HFF-Myc (cell line): ENCODE measurements around the gene UGT1A8.
A peak's percentile ranks its signal among the peaks of the same experiment; 100 is the strongest.

Experiments
- DNase-seq: peaks from one replicate; pipeline ENCODE4 v3.0.0-alpha.2; 2011; ENCODE audit warnings: low read depth; ENCODE audit errors: extremely low read depth
- H3K4me3 ChIP-seq: replicated peaks from 2 replicates; pipeline ENCODE4 v1.5.1; 2011; ENCODE audit warnings: low read depth, mild to moderate bottlenecking, control low read depth, low read length
- TF ChIP-seq, protein P1 (sequence below): IDR thresholded peaks from 2 replicates; pipeline ENCODE4 v1.5.1; 2012; ENCODE audit warnings: mild to moderate bottlenecking, low read depth, low read length, control low read depth; ENCODE audit errors: missing control alignments

Gene UGT1A8

DNA sequence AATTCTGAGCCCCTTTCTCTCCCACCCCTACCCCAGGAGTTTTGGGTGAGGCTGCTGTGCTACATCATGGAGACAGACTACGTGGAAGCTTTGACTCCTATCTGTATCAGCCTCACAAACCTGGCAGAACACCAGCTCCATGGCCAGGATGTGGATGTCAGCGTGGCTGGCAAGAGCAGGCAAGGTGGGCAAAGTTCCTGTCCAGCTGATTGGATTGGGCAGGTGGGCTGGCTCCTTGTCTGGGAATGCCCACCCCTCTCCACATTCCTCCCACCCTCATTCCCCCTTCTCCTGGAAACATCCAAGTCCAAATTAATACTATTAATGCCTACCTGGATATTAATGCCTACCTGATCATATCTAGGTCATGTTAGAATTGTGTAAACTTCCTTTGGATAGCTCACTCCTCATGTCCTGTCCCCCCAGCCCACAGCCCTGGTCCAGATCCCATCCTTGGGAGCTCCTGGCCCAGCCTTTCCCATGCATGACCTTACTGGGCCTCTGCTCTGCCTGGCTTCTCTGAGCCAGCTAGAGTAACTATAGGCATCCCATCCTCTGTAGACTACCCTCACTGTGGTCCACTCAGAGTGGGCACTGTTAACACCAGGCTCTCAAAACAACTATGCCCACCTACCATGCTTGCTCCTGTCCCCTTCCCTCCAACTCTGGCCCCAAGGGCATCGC, 184.8 kb downstream of the UGT1A8 start:
- TF ChIP-seq, protein P1, sequence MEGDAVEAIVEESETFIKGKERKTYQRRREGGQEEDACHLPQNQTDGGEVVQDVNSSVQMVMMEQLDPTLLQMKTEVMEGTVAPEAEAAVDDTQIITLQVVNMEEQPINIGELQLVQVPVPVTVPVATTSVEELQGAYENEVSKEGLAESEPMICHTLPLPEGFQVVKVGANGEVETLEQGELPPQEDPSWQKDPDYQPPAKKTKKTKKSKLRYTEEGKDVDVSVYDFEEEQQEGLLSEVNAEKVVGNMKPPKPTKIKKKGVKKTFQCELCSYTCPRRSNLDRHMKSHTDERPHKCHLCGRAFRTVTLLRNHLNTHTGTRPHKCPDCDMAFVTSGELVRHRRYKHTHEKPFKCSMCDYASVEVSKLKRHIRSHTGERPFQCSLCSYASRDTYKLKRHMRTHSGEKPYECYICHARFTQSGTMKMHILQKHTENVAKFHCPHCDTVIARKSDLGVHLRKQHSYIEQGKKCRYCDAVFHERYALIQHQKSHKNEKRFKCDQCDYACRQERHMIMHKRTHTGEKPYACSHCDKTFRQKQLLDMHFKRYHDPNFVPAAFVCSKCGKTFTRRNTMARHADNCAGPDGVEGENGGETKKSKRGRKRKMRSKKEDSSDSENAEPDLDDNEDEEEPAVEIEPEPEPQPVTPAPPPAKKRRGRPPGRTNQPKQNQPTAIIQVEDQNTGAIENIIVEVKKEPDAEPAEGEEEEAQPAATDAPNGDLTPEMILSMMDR = no peak
- H3K4me3 ChIP-seq = no peak overlapping the region
- DNase-seq = no peak

DNA sequence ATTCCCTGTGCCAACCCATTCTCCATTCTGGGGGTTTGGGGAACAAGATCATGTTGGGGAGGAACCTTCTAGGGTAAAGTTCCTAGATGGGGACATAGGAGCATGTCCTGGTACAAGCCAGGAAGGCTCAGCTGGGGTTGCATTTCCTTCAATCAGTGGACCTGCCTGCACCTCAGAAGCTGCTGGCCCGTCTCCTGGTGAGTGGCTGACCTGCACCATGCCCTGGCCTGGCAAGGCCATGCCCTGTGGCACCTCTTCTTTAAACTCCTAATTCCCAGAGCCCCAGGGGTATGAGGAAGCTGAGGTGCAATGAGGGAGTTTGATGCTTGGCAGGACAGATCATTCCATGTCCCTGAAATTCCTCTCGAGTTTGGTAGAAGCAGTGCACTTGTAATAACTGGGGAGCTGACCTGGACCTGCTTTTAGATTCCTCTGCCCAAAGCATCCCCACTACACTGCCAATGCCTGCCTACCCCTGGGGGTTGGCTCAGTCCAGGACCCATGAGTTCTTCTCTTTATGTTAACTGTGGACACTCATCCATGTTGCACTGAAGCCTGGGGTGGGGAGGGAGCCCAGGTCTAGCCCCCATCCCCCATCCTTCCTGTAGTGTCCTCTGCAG, 186.0 kb downstream of the UGT1A8 start:
- DNase-seq = no peak
- TF ChIP-seq, protein P1 = no peak
- no peak overlapping the region for H3K4me3 ChIP-seq

- TF ChIP-seq, protein P1 = no peak
- DNase-seq = no peak
These were observed 186.6 kb downstream of the UGT1A8 start for GRCh38 chr2:233803994-233804393.

DNA sequence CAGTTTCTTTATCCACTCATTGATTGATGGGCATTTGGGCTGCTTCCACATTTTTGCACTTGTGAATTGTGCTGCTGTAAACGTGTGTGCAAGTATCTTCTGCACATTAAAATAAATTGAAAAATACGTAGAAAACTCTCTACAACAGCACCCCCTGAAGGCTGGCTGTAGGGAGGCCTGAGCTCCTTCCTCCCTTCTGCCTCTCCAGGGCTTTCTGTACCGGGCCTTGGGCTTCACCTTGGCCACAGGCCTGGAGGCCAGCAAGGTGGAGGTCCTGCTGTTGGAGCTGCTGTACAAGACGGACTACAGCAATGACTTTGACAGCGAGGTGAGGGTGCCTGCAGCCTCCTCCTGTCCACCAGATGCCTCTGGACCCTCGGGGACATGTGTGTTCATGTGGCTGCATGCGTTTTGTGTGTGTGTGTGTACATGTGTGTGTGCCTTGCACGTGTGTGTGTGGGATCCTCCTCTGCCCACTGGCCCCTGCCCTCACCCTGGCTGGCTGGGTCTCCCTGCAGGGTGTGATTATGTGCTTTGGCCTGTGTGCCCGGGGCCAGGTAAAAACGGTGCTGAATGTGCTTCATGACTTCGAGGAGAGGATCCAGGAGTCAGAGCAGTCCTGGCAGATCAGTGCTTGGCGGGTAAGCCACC, 189.9 kb downstream of the UGT1A8 start:
- H3K4me3 ChIP-seq = no peak overlapping the region
- TF ChIP-seq, protein P1 = peak; percentile 14
- no peak for DNase-seq

More at GRCh38 chr2:233803994-233804393, 186.6 kb downstream of the UGT1A8 start:
- H3K4me3 ChIP-seq = no peak overlapping the region

- TF ChIP-seq, protein P1 = no peak
- no peak for DNase-seq
- no peak overlapping the region for H3K4me3 ChIP-seq
These were observed 190.8 kb downstream of the UGT1A8 start for GRCh38 chr2:233807966-233808935.

DNA sequence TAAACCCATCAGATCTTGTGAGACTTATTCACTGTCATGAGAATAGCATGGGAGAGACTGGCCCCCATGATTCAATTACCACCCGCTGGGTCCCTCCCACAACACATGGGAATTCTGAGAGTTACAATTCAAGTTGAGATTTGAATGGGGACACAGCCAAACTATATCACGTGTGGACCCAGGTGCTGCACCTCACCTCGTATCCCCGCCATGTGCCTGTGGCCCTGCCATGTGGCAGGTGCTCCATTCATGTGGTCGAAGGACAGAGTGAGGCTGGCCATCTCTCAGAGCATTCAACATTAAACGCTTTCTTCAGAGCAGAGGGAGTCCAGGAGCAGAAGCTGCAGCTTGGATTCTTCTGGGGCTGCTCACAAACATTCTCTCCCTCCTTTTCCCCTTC, 193.0 kb downstream of the UGT1A8 start:
- TF ChIP-seq, protein P1 = no peak
- H3K4me3 ChIP-seq = no peak overlapping the region

More for the DNA sequence above, 193.0 kb downstream of the UGT1A8 start:
- no peak for DNase-seq
